ENCODE data around the gene NUDCD2.
A peak's percentile ranks its signal among the peaks of the same experiment; 100 is the strongest.
"Not testable (repeated sequence)": the region's sequence is repeated elsewhere in the genome, so short reads cannot be mapped to it uniquely, and the experiment has no call there.

Gene NUDCD2

GRCh38 chr5:163424836-163425235 is 35.1 kb downstream of the NUDCD2 start:
- no peak for DNase-seq

GRCh38 chr5:163415673-163416072 is 44.2 kb downstream of the NUDCD2 start:
- not testable (repeated sequence) for DNase-seq

- DNase-seq, result no peak
Measured at GRCh38 chr5:163410505-163410904, 49.4 kb downstream of the NUDCD2 start.

- no peak for DNase-seq
Measured at GRCh38 chr5:163409384-163409783, 50.5 kb downstream of the NUDCD2 start.

GRCh38 chr5:163408311-163408923 is 51.5 kb downstream of the NUDCD2 start:
- DNase-seq, result peak; percentile 8 to 52 (median 32)

- DNase-seq, result peak in 1 of 5 donors; percentile 7
Measured at GRCh38 chr5:163407034-163407655, 52.8 kb downstream of the NUDCD2 start.

GRCh38 chr5:163404364-163405173 is 55.3 kb downstream of the NUDCD2 start:
- no peak for DNase-seq

- DNase-seq, result no peak
Measured at GRCh38 chr5:163402007-163402406, 57.9 kb downstream of the NUDCD2 start.

GRCh38 chr5:163401271-163401670 is 58.6 kb downstream of the NUDCD2 start:
- no peak for DNase-seq

GRCh38 chr5:163399923-163400322 is 60.0 kb downstream of the NUDCD2 start:
- no peak for DNase-seq

- no peak for DNase-seq
Measured at GRCh38 chr5:163397354-163397753, 62.5 kb downstream of the NUDCD2 start.

- not testable (repeated sequence) for DNase-seq
Measured at GRCh38 chr5:163396818-163397340, 63.0 kb downstream of the NUDCD2 start.
